ENCODE measurements around the gene CLCA4.

The CLCA4 gene

GRCh38 chr1:86557739-86558138, 10.9 kb downstream of the CLCA4 start:
- TF ChIP-seq MAX (IDR thresholded peaks at IDR 0.05): no peak
- TF ChIP-seq EGR1 (IDR thresholded peaks at IDR 0.05): no peak
- TF ChIP-seq TCF12 (IDR thresholded peaks at IDR 0.05; ENCODE audit: low read depth): no peak
- TF ChIP-seq USF1 (IDR thresholded peaks at IDR 0.05): no peak
- no peak for TF ChIP-seq TEAD4 (IDR thresholded peaks at IDR 0.05)
- no peak for TF ChIP-seq TAF1 (IDR thresholded peaks at IDR 0.05; ENCODE audit: low read depth)
- TF ChIP-seq NFIC (IDR thresholded peaks at IDR 0.05): no peak

- TF ChIP-seq CREB1 (IDR thresholded peaks at IDR 0.05; ENCODE audit: low read depth) (no peak), EP300 (IDR thresholded peaks at IDR 0.05; ENCODE audit: borderline replicate concordance) (no peak), MAX (IDR thresholded peaks at IDR 0.05) (no peak), REST (IDR thresholded peaks at IDR 0.05; ENCODE audit: low read depth) (no peak), TEAD4 (IDR thresholded peaks at IDR 0.05) (no peak), NFIC (IDR thresholded peaks at IDR 0.05) (no peak)
Measured at GRCh38 chr1:86563849-86564248, 17.0 kb downstream of the CLCA4 start.

GRCh38 chr1:86567341-86567740, 20.5 kb downstream of the CLCA4 start:
- no peak for TF ChIP-seq TEAD4 (IDR thresholded peaks at IDR 0.05)
- TF ChIP-seq USF1 (IDR thresholded peaks at IDR 0.05): no peak

- TF ChIP-seq ZBTB7A (IDR thresholded peaks at IDR 0.05; ENCODE audit: low read depth): no peak
- no peak for TF ChIP-seq CEBPB (IDR thresholded peaks at IDR 0.05)
- no peak for TF ChIP-seq REST (IDR thresholded peaks at IDR 0.05; ENCODE audit: low read depth)
- TF ChIP-seq FOXM1 (IDR thresholded peaks at IDR 0.05; ENCODE audit: borderline replicate concordance, low read depth): no peak
- no peak for TF ChIP-seq CREB1 (IDR thresholded peaks at IDR 0.05; ENCODE audit: low read depth)
- TF ChIP-seq TAF1 (IDR thresholded peaks at IDR 0.05; ENCODE audit: low read depth): no peak
Measured at GRCh38 chr1:86567878-86568277, 21.0 kb downstream of the CLCA4 start.

- TF ChIP-seq TCF12 (IDR thresholded peaks at IDR 0.05; ENCODE audit: low read depth) (no peak), USF1 (IDR thresholded peaks at IDR 0.05) (no peak), REST (IDR thresholded peaks at IDR 0.05; ENCODE audit: low read depth) (no peak)
Measured at GRCh38 chr1:86573763-86574484, 27.0 kb downstream of the CLCA4 start.

- TF ChIP-seq YY1 (IDR thresholded peaks at IDR 0.05; ENCODE audit: low read depth) (no peak), FOXM1 (IDR thresholded peaks at IDR 0.05; ENCODE audit: borderline replicate concordance, low read depth) (no peak), TAF1 (IDR thresholded peaks at IDR 0.05; ENCODE audit: low read depth) (no peak), EGR1 (IDR thresholded peaks at IDR 0.05) (no peak)
Measured at GRCh38 chr1:86581231-86581630, 34.4 kb downstream of the CLCA4 start.
